Stimulated activated CD4-positive, alpha-beta T cell treated with anti-CD3 and anti-CD28 coated beads, Interleukin-15, amount 100 ng/mL, for 24 hours (primary cell): ENCODE results near the gene RAB3D.
"Not testable (repeated sequence)": the region's sequence is repeated elsewhere in the genome, so short reads cannot be mapped to it uniquely, and the experiment has no call there.

Experiments
- DNase-seq: peaks from one replicate; pipeline ENCODE4 v3.0.0-alpha.2; 2020

RAB3D gene

DNA sequence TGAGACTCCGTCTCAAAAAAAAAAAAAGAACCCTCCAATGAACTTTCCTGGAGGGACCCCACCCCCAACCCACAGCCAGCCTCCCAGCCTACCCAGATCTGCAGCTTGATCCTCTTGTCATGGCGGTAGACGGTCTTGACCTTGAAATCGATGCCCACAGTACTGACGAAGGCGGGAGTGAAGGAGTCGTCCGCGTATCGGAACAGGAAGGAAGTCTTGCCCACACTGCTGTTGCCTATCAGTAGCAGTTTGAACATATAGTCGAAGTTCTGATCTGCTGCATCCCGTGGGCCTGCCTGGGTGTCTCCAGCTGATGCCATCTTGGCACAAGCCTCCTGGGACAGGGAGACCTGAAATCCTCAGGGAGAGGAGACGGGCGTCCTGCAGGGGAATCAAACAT lies 2.4 kb downstream of the RAB3D start:
- no peak for DNase-seq

DNA sequence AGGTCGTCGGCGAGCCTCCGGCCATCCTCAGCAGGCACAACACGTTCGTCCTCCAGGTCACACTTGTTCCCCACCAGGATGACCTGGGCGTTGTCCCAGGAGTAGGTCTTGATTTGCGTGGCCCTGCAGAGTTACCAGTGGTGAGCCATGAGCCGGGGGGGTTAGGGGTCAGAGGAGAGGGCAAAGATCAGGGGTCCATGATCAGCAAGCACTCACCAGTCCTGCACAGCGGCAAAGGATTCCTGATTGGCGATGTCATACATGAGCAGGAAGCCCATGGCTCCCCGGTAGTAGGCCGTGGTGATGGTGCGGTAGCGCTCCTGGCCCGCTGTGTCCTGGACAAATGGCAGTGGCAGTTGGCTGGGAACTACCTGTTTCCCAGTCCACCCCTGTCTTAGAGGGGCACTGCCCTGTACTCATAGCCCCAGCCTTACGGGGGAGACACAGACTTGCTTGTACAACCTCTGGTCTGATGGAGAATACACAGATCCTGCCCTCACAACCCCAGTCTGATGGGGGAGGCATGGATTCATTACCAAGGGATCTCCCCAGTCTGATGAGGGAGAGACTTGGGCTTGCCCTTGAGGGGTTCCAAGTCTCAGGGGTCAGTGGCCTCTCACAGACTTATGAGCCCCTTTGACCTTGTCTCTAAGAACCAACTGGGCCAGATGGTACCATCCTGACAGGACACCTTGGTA lies 3.9 kb downstream of the RAB3D start:
- no peak for DNase-seq

DNA sequence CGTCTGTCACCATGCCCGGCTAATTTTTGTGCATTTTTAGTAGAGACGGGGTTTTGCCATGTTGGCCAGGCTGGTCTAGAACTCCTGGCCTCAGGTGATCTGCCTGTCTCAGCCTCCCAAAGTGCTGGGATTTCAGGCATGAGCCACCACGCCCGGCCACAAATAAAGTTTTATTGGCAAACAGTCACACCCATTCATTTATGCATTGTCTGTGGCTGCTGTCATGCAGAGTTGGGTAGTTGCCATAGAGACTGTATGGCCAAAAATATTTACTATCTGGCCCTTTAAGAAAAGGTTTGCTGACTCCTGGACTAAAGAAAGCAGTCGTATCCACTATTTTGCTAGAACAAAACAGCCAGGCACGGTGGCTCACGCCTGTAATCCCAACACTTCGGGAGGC lies 5.6 kb downstream of the RAB3D start:
- DNase-seq = not testable (repeated sequence)

DNA sequence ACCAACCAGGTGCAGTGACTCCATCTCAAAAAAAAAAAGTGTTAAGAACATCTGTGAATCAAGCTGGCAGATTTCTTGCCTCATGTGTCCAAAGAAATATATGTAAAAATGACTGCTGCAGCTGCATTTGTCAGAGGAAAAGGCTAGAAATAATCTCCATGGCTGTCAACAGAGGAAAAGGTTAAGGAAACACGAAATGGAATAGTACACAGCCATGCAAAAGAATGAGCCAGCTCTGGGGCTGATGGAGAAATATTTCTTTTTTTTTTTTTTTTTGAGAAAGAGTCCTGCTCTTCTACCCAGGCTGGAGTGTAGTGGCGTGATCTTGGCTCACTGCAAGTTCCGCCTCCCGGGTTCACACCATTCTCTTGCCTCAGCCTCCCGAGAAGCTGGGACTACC lies 6.6 kb downstream of the RAB3D start:
- DNase-seq = no peak

DNA sequence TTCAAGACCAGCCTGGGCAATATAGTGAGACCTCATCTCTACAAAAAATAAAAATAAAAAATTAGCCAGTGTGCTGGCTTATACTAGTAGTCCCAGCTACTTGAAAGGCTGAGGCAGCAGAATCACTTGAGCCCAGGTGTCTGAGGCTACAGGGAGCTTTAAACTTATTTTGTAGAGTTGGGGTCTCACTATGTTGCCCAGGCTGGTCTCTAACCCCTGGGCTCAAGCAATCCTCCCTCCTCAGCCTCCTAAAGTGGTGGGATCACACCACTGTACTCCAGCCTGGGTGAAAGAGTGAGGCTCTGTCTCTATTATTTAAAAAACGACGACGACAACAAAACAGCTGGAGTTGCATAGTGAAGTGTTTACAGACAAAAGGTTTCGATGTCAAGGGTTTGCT lies 8.0 kb downstream of the RAB3D start:
- no peak for DNase-seq

DNA sequence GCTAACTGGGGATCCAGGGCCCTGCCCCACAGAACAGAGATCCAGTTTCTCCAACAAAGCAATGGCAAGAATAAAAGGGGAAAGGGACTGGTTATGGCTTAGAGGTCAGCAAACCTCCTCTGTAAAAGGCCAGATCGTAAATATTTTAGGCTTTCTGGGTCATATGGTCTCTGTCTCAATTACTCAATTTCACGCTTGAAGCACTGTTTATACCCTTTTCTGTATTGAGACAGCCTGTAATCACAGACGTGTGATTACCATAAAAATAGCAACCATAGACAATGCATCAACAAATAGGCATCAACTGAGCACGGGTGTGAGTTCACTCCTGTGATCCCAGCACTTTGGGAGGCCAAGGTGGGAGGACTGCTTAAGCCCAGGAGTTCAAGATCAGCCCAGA lies 9.3 kb downstream of the RAB3D start:
- DNase-seq = no peak

DNA sequence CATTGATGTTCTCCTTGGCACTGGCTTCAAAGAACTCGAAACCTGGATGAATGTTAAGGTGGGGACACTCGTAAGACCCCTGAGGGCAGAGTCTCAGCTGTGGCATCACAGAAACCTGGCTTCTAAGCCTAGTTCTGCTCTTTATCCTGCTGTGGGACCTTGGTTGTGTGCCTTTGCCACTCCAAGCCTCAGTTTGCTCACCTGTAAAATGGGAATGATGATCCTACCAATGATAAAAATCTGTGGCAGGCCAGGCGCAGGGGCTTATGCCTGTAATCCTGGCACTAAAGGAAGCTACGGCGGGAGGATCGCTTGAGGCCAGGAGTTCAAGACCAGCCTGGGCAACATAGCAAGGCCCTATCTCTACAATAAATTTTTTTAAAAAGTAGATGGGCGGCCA lies 13.9 kb downstream of the RAB3D start:
- no peak for DNase-seq

DNA sequence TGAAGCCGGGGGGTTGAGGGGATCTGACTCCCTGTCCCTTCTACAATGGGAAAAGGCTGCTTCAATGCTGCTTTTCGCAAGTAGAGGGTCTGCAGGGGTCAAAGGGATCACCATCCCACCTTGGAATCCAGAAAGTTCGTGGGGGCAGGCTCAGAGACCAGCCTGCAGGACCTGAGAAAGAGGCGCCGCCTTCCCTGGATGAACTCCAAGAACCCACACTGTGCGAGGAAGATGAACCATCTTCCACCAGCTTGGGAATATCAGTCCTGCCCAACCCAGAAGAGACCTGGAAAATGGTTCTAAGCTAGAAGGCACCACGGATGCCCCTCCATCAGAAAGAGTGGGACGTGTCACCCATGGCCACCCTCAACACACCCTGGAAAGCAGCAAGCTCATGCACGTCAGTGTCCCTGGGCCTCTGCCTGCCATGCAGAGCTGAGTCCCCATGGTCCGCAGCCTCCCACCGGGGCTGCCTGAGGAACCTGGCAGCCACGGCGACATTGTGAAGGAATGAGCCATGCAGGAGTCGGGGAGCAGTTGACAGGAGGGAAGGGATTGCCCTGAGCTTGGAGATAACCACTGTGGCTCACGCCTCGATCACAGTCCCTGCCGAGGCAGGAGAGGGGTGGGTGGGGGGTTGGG lies 14.6 kb downstream of the RAB3D start:
- DNase-seq = no peak

DNA sequence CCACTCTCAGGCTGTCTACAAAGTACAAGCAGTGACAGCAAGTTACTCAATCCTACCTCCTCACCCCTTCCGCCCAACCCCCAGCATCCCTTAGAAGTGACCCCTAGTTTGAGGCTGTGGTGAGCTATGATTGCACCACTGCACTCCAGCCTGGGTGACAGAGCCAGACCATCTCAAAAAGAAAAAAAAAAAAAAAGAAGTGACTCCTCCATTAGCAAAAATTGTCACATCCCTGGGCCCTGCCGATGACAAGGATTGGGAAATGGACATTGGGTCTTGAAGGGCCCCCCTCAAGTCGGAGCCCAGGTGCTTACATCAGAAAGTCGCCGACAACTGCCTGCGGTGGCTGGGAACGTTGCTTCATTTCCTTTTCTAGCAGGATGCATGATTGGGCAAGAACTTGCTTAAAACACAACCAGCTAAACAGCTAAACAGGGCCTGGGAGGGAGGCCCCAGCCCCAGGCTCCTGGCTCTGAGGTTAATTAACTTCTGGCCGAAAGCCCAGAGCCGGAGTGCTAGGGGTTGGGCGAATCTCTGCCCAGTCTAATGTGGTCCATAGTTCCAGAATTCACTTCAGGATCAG lies 15.3 kb downstream of the RAB3D start:
- DNase-seq = peak; percentile 44

DNA sequence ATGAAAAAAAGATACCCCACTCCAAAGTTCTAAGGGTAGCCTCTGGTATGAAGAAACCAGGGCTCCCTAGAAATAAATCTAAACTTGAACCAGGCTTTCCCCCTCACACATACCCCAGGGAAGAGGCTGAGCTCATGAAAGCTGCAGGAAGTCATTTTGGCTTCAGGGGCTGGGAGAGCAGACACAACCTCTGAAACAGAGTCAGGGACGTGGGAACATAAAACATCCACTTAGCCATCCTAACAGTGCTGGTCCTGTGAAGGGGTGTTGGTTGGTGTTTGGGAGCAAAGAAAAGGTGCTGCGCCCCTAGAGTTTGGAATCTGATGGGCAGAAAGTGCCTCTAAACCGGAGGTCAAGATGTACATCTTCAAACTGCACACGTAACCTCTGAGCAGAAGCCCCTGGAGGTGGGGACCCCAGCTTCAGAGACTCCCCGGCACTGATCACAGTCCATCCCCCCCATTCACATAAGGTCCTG lies 15.8 kb downstream of the RAB3D start:
- no peak for DNase-seq

DNA sequence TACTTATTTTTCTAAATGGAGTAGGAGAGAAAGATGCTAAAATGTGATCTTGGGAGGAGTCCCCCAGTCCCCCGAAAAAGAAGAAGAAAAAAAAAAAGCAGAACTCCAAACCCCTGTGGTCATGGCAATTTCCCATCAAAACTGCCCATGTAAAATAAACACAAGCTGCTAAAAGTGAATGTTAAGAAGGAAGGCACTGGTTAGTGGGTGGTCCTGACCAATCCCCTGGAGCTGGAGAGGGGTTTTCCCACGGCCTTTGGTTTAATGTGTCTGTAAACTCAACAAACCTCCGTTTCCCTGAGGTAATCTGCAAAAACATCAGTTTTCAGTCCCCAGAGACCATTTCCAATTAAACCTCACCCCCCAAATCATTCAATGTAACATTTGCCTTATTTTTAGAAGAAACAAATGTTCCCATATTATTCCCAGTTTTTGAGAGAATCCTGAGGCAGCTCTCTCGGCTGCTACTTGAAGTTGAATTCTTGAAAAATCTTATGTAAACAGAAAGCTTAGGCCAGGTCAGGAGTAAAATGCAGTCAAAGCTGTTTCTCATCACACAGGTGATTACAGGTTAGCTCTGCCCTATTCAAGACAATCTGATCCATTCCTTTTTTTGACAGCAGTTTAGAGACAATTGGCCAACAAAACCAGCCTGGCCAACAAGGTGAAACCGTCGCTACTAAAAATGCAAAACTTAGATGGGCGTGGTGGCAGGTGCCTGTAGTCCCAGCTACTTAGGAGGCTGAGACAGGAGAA lies 17.0 kb downstream of the RAB3D start:
- DNase-seq = no peak

DNA sequence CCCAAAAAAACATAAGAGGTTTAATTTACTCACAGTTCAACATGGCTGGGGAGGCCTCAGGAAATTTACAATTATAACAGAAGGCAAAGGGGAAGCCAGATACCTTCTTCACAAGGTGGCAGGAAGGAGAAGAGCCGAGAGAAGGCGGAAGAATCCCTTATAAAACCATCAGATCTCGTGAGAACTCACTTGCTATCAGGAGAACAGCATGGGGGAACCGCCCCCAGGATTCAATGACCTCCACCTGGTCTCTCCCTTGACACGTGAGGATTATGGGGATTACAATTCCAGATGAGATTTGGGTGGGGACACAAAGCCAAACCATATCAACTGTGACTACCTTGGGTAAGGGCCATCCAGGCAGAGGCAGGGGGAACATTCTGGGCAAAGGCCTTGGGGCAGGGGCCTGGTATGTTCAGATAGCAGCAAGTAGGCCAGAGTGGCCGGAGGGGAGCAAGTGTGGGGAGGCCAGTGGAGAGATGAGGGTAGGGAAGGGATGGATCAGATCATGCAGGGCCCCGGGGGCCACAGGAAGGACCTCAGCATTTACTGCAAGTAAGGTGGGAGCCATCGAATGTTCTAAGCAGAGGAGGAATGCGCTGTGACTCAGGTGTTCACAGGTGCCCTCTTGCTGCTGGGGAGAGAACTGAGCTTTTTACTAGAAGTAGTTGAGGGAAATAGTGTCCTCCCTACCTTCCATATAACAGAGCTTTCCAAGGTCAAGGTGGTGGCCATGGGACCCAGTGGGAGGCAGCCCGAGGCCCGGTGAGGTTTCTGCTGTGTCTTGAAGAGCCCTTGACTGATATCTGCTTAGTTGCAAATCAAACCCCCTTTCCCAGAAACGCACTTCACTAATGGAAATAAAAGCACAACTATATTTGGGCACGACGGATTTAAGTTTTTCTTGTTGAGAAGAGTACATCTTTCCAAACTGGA lies 18.0 kb downstream of the RAB3D start:
- no peak for DNase-seq

DNA sequence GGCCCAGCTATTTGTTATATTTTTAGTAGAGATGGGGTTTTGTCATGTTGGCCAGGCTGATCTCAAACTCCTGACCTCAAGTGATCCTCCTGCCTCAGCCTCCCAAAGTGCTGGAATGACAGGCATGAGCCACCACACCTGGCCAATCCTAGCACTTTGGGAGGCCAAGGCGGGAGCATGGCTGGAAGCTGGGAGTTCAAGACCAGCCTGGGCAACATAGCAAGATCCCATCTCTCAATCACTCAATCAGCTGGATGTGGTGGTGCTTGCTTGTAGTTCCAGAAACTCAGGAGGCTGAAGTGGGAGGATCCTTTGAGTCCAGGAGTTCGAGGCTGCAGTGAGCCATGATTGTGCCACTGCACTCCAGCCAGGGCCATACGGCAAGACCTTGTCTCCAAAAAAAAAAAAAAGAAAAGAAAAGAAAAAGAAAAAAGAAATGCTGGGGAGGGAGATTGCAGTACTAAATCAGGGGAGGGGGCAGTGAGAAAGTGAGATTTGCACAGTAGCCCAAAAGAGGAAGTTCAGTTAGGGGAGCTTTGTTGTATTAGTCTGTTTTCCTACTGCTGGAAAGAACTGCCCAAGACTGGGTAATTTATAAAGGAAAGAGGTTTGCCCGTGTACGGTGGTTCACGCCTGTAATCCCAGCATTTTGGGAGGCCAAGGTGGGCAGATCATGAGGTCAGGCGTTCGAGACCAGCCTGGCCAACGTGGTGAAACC lies 19.0 kb downstream of the RAB3D start:
- not testable (repeated sequence) for DNase-seq

DNA sequence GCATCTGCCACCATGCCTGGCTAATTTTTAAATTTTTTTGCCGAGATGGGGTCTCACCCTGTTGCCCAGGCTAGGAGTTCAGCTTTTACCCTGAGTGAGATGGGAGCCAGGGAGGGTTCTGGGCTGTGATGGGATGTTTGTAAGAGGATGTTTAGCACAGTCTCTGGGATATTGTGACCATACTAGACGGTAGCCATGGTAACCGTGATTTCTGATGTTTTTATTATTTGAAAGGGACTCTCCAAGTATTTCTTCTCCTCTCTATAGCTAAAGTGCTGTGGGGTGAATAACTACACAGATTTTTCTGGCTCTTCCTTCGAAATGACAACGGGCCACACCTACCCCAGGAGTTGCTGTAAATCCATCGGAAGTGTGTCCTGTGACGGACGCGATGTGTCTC lies 33.1 kb downstream of the RAB3D start:
- DNase-seq = no peak

DNA sequence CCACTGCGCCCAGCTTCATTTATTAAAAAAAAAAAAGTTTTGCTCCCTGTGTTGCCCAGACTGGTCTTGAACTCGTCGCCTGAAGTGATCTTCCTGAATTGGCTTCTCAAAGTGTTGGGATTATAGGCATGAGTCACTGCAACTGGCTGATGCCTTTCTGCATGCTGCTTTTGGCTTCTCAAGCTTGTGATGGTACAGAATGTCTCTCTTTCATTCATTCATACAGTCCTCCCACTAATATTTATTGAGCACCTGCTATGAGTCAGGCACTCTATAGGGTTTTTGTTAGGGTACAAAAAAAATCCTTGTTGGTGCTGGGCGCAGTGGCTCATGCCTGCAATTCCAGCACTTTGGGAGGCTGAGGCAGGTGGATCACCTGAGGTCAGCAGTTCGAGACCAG lies 34.5 kb downstream of the RAB3D start:
- no peak for DNase-seq

DNA sequence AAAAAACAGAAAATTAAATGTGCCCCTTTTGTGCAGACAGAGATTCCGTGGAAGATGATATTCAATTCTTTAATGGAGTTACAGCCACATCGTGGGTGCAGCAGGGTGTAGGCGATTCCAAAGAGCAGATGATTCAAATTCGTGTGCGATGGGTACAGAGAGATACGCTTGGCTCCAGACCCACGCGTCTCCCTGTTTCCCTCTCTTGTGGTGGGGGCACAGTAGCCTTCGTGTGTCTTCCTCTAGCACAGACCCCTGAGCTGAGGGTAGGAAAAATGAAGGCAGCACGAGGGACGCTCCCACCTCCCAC lies 38.7 kb downstream of the RAB3D start:
- no peak for DNase-seq

DNA sequence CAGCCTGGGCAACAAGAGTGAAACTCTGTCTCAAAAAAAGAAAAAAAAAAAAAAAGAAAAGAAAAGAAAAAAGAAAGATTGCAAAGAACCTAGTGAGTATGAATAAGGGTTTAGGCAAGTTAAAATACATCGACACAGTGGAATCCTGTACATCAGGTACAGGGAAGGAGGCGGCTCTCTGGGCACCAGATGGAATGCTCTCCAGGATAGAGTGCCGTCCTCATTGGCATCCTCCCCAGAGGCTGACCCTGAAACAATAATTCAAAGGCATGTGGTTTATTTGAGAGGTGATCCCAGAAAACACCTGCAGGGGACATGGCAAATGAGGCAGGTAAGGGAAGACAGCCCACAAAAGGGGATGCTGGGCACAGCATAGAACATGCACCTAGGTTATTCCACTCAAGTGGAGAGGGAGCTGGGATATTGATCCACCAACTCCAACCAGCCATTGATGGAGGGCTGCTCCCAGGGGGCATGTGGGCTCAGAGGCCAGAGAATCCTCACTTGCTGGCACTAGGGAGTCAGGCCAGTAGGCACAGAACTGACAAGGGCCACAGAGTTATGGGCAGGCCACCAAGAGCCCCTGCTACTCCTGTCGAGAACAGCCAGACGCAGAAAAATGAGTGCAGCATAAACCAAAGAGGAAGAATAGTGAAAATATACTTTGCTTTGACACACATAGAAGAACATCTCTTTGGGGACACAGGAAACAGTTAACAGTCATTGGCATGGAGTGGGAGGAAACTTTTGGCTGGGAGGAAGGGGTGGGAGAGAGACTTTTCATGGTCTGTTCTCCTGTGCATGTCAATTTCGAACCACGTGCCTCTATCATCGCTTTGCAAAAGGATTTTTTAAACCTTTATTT lies 39.3 kb downstream of the RAB3D start:
- DNase-seq = no peak

DNA sequence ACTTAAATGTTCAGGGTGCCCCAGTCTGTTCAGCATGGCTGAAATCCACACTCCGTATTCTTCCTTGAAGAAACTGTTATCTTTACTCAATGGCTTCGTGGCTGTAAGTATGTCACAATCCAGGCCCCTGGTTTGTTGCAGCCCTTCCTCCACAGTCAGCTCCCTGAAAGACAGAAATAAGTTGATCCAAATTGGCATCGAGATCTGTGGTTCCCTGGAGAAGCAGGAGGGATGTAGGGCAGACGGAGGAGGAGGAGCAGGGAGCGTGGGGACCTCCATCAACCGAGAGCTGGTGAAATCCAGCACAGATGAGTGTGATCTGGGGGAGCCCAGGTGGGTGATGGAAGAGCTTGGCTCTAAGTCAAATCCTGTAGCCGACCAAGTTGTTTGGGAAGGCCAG lies 43.2 kb downstream of the RAB3D start:
- no peak for DNase-seq

DNA sequence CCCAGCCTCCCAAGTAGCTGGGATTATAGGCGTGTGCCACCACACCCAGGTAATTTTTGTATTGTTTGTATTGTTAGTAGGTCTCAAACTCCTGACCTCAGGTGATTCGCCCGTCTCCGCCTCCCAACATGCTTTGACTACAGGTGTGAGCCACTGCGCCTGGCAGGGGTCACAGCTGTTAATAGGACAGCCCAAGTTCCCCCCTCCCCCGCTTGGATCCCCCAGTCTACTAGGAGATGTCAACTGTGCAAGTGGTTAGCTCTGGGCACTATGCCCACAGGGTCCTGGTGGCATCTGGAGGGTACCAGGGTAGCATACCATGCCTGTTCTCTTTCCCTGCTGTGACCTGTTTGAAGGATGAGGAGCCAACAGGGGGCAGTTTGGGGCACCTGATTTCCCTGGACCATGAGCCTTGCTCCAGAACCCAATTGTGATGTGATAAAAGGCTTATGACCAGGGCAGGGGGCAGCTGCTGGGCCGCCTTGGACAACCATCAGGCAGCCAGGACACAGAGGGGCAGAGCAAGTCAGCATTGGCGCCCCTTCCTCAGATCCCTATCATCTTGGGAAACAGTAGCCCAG lies 43.7 kb downstream of the RAB3D start, which contains the start of gene TSPAN16:
Gene TSPAN16, plus strand, starts transcription at position 496 of the 581 bp plus-strand sequence. CDS start 138 bp downstream, outside the sequence.
- no peak for DNase-seq

DNA sequence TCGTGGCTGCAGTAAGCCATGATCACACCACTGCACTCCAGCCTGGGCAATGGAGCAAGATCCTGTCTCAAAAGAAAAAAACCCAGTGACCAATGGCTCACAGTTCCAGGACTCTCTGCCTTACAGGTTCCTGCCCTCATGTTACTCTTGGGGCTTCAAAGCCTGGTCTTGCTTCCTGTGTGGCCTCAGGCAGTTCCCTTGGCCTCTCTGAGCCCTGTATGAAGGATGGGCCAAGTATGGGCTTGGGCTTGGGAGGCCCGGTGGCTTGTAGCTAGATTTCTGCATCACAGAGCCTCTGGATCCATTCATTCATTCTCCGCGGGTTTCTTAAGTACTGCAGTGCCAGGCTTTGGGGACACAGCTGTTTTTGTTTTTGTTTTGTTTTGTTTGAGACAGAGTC lies 44.3 kb downstream of the RAB3D start:
- DNase-seq = no peak
